NCI-H345 treated with DMSO at 0.1 percent for 48 hours (cell line): Measurements from ENCODE around the gene CACNB1.

Experiments
- DNase-seq: peaks from one replicate; lab custom pipeline; 2025; ENCODE audit not compliant: unreplicated experiment; lab: John Stamatoyannopoulos, UW

Gene CACNB1

DNA sequence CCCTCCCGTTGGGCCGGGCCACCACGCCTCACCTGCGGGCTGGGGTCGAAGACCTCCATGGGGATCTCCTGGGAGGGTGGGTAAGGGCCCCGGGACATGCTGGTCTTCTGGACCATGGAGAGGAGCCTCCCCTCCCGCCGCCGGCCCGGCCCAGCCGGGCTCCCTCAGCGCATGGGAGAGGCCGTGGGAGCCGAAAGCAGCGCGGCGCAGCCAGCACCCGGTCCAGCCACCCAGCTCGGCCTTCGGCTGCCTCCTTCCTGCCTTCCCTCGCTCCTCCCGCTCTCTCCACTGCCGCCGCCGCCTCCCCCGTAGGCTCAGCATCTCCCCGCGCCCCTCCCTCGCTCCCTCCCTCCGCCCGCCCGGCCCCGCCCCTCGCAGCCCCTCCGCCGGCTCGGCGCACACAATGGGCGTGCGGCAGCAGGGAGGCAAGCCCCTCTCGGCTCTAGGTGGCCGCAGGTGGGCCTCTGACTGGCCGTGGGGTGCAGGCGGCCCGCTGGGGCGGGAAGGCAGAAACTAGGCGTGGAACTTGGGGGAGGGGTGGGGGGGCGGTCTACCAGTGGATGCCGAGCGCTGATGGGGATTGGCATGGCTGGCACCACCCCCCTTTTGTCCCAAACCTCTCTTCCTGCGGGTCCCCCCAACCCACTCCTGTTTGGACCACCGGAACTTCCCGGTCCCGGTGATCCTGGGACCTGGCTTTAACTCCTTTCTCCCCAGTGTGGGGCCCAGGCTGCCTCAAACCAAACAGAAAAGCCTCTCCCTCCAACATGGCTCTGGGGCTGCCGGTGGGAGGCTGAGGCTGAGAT, at the start of gene CACNB1:
TSS of gene CACNB1 (minus strand) at position 290 of the 806 bp plus-strand sequence. CDS start at position 116, 174 bp downstream.
- peak; percentile 48 for DNase-seq

DNA sequence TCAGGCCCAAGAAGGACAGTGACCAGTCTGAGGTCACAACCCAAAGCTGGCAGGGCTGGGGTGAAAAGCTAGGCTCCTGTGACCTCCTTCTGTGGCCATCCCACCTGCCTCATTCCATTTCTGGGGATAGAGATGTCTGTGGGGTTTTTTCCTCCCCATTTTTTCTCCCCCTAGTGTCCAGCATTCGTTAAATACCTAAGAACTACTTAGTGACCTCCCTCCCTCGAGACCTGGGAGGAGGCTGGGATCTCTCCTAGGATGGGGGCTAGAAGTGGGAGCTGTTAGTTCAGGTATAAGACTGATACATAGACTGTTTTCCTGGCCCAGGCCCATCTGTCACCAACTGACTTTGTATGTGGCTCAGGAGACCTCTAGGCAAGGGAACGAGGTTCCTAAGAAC, 48.8 kb upstream of the CACNB1 start:
- no peak for DNase-seq

DNA sequence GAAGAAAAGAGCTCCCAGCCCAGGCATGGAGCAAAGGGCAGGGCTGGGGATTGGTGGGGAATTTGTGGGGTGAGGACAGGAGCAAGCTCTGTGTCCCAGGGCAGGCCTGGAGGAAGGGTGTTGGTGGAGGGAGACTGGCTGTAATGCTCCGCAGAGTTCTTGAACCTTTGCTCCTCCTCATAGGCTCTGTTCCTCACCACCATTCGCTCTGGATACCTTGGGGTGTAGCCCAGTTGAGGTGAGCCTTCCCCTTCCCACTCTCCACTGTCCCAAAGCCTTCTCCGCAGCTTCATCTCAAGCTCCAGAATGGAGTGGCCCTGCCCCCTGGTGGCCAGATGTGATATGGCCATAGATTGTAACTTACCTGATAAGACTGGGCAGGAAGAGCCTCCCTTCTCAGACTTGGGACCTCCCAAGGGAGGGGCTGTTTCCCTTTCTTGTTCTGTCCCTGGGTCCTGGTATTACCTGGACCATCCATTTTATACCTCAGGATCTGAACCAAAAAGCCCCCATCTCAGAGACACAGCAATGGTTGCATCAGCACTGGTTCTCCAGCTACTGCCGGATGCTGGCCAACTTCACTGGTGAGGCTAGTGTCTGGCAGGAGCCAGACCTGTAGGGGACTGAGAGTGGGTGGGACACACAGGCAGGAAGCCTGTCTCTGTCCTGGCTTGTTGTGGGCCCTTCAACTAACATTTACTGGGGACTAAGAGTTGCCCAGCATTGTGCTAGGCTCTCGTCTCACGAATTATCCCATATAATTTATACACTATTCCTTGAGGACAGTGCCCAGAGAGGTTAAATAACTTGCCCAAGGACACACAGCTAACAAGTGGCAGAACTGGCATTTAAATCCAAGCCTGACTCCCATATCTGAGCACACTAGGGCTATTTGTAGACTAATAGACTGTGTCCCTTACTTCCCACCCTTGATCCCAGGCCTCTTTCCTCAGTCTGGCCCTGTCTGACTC, 47.4 kb upstream of the CACNB1 start:
- peak; percentile 78 for DNase-seq

DNA sequence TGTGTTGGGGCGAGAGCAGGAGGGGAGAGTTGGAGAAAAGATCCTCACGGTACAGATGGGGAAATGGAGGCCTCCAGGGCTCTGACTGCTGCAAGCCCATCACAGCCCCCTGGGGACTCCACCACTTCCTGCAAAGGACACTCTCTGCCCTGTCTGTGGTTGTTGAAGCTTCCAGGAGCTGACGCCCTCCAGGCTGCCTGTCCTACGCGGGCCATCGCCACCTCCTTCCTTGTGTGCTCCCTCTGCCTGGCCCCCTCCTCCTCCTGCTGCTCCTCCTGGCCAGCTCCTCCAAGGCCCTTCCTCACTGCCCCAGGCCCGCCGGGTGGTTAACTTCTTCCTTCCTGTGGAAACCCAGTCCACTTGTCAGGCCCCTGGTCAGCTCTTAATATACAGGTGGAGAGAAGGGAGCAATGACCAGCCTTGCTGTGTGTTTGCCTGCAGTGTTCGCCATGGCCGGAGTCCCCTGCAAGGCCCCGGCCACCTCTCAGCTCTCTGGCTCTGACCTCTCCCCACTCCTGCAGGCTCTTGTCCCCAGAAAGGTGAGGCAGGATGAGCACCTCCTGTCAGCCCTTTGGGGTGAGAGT, 46.6 kb upstream of the CACNB1 start:
- DNase-seq, result no peak

DNA sequence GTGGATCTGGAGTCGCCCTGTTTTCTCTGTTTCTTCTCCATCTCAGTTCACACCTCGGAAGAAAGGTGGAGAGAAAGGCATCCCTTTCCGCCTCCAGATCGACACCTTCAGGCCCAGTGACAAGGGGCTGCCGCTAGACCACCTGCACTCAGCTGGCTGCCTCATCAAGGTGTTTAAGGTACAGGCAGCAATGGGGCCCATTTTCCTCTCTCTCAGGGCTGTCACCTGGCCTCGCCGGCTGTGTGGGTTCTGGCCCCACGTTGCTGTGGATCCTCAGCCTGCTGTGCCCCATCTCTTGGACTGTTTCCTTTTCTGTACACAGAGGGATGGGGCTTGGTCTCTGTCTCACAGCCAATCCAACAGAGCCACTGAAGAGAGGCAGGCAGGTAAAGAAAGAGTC, 45.7 kb upstream of the CACNB1 start:
- DNase-seq, result no peak

DNA sequence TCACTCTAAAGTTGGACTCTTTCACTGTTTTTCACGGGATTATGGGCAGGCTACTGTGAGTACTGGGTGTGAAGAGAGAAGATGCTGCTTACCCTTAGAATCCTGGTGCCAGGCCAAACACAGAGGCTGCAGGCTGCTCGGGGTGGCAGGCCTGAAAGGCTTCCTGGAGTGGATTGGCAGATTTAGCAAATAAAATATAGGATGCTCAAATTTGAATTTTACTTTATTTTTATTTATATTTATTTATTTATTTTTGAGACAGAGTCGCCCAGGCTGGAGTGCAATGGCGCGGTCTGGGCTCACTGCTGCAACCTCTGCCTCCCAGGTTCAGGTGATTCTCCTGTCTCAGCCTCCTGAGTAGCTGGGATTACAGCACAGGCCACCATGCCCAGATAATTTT, 43.2 kb upstream of the CACNB1 start:
- DNase-seq, result no peak

DNA sequence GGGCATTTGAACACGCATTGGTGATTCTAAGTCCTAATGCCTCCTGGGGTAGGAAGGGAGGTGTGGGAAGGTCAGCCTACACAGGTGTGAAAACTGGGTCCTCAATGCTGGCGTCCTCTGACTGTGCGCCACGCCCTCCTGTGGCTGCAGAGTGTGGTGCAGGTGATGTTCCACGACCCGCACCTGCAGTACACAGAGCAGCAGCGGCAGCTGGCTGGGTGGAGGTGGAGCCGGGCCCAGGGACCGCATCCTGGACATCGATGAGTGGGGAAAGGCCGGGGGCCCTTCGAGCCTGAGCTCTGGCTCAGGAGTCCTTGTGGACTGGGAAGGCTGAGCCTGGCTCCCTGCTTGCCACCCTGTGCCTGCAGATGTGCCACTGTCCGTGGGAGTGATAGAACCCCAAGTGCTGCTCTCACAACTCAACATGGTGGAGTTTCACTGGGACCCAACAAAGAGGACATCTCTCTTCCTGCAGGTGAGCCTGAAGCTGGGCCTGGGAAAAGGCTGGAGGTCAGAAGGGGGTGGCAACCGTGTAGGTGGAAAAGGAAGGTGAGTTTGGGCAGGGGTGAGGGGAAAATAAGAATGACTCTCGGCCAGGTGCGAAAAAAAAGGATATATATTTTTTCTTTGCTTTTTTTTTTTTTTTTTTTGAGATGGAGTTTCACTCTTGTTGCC, 42.3 kb upstream of the CACNB1 start:
- DNase-seq, result peak; percentile 46

DNA sequence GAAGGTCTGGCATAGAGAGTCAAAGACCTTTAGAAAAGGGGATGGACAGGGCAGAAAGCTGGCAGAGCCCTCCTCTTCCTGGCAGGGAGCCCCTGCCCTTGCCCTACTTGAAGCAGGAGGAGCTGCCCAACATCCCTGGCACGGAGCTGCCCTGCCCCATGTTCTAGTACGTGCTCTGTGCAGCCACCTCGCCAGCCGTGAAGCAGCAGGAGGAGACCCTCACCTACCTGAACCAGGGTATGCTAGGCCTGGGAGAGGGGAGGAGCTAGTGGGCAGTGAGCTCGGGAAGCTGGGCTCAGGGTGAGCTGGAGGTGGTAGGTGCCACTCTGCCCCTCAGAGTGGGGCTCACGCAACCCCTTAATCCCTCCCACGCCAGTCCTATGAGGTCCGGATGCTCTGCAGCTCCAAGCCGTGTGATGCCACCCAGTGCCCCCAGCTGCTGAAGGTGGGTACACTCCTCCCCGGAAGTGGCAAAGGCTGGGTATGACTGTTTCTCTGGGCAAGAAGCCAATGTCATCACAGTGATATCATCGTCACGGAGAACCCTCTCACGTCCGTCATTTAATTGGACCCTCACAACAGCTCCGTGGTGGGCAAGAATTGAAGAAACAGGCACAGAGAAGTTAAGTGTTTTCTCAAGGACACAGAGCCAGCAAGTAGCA, 41.0 kb upstream of the CACNB1 start:
- DNase-seq, result peak; percentile 70

DNA sequence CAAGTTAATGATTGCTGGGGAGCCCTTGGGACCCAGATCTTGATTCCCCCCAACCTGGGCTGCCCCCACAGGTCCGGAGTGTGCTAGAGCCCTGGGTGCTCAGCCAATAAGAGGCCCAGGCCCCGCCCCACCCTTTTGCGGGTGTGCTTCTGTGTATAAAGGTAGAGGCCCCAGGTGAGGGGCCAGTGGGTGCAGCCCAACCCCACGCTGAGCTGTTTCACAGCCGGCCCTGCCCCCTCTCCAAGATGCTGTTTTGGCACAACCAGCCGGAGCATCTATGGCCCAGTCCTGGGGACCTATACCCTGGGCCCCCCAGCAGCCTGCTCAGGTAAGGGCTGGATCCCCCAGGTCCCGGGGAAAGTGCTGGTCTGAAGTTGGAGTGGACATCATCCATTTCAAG, 40.1 kb upstream of the CACNB1 start:
- no peak for DNase-seq

DNA sequence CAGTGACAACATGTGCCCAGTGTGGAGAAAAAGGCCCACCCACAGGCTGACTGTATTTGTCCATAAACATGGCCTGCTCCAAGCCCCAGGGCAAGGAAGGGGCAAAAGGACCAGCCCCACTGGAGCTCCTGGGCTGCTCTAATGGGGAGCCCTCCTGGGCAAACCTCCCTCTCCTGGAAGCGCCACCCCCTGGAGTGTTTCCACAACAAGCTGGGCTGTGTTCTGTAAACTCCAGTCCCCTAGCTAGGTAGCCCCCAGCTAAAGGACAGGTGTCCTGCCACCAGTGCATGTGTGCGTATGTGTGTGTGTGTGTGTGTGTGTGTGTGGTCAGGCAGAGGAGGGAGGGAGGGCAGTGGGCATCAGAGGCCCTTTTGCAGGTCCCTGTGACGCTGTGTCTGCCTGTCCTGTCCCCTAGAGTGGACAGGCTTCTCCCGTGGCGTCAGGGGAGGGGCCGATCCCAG, 39.5 kb upstream of the CACNB1 start:
- DNase-seq, result peak; percentile 81

DNA sequence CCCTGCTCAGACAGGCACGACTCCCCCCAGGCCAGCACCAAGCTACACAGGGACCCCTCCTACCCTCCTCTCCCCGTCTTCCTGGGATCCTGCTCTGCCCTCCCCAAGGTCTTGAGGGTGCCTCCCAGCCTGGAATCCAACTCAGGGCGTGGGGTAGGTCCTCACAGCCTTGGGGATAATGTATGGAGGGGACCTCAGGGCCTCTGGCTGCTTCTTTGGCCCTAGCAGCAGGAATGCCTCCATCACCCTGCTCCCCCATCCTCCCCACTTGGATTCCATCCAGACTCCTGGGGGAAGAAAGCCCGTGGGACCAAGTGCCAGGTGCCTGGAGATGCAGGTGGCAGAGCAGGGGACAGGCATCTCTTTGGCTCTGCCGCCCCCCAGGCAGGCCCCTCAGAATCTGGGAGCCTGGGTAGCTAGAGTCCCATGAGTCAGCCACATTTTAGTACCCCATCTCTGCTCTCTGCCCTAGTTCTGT, 39.0 kb upstream of the CACNB1 start:
- DNase-seq, result peak; percentile 81

DNA sequence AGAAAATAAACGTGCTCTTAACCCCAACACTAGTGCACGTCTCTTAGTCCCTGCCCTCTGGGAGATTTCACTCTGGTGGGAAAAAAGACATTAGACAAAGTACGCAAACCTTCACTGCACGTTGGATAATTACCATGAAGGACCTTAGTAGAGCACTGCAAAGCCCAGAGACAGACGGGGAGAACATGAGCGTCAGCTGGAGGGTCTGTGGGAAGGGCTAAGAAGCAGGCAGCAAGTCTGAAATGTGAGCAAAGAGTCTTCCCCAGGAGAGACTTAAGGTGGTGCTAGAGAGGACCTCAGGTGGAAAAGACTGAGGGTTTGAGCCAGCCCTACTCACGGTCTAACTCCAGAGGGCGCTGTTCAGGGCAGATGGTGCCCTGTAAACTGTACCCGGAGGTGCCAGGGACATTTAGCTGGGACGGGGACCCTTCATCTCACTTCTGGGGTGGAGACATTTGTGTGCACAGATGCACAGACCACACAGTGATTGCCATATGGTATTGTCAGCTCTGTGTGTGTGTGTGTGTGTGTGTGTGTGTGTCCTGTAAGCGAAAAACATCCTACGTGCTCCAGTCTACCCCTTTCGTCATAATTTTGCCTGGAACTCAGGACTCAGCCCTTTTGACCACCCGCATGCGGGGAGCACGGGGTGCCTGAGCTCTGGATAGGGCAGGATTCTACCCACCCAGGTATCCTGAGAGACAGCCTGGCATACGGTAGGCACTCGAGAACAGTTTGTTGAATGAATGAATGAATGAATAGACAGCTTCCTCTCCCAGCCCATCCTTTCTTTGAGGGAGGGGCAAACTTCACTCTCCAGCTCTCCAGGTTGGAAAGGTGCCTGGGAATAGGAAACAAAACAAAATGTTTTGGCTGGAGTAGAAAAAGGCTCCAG, 38.3 kb upstream of the CACNB1 start:
- peak; percentile 72 for DNase-seq

DNA sequence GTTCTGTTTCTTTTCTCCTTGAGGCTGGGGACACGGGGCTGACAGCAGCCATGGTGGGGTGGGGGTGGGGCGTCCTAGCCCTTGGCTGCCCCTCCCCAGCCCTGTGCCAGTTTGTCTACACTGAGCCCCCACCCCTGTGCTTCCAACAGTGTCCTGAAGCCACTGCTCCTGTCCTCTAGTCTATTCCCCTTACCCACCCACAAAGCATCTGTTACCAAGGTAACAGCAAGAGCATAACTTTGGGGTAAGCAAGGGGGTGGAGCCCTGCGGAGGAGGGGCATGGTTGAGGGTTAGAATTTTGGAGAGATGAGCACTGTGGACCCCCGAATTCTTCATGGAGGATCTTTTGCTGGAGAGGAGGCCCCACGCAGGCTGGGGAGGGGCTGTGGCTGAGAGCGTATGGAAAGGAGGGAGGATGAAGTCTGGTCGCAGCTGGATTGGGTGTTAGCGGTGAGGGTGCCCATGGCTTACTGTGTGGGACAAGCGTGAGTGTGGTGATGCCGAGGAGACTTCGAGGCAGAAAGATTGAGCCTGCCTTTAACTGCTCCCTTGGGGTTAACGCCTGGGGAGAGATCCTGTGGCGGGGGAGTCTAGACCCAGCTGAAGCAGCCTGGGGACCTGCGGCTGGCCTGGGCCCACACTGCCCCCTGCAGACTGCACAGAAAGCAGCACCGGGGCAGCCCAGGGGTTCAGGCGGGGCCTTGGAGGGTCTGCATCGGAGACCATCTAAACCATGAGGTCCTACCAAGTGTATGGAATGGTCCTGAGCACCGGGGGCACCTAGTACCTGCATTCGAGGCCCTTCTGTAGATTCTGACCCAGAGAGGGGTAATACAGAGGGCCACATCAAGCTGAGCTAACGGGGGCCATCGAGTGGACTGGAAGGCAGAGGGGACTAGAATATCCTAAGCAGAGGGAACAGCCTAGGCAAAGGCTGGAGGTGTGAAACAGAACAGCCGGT, 34.4 kb upstream of the CACNB1 start:
- DNase-seq, result peak; percentile 20

DNA sequence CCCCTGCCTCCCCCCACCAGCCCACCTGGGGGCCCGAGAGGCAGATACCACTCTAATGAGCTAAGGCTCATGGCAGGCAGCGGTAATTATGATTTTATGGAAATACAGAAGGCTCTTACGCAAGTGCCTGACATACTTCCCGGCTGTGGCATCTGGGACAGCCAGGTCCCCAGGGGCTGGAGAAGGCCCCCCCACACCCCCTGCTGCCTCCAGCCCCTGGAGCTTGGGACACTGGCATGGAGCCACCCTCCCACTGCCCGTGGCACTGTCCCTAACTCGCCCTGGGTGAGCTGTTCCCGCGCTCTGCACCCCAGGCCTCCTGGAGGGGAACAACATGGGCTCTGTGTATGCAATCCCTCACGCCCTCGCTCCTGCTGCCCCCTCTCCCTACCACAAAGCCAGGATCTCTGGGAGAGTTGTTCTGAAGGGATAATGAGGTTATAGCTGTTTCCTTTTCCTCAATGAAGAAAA, 33.7 kb upstream of the CACNB1 start:
- DNase-seq, result no peak

DNA sequence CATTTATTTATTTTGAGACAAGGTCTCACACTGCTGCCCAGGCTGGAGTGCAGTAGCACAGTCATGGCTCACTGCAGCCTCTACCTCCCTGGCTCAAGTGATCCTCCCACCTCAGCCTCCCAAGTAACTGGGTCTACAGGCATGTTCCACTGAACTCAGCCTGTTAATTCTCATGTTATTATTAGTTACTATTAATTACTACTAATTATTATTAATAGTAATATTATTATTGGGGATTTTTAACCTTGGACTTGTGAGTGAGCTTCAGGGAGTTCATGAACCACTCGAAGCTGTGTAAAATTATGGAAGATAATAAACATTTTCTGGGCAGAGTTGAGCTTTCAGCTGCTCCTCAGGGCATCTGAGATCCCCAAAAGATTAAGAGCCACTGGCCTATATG, 32.9 kb upstream of the CACNB1 start:
- DNase-seq, result no peak

DNA sequence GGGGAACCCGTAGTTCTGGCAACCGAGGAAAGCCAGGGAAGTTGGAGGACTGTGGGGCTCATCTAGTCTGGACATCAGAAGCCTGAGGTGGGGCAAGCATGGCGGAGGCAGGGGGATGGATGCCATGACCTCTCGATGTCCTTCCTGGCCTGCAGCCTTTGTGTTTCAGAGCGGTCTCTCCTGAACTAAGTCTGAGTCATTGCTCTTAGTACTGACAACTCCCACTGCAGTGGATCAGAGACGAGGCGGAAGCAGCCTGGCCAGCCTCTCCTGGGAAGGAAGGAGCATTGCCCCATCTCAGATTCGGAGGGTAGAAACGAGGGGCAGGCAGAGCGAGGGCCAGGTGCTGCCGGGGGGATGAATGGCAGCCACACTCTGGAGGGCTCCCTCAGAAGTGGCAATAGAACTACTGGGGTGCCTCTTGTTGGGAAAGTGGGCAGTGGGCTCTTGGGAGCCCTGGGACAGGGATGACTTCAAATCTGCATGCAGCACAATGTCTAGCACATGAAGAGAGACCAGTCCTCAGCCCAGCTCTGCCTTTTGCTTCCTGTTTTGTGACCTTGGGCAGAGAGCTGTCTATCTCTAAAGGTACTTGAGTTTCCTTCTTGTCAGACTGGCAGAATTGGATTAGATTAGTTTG, 31.9 kb upstream of the CACNB1 start:
- DNase-seq, result no peak

DNA sequence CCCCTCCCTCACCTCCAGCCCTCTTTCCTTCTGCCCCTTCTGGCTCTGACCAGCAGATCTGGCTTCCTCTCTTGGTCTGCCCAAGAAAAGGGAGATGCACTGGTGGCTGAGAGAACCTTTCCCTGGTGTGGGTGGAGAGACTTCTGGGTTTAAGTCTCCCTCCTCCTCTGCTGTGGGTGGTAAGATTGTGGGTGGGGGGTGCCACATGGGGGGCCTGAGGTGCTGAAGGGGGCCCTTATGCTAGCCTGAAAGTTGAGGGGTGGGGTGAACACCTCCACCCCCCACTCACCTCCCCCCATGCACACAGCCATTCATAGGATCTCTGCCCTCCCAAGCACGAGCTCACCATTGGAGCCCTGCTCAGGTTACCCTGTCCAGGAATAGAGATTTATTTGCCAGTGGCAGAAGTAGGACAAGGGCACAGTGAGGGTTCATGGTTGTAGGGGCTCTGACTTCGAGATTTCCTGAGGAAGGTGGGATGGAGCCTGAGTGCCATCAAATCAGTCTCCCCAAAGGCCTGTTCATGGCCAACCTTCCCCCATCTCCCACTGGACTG, 30.0 kb upstream of the CACNB1 start:
- no peak for DNase-seq
